Measurements from ENCODE around the gene PRPF6.
"Not testable (repeated sequence)": the region's sequence is repeated elsewhere in the genome, so short reads cannot be mapped to it uniquely, and the experiment has no call there.

PRPF6 gene

GRCh38 chr20:63960654-63961621 is 20.0 kb upstream of the PRPF6 start:
- not testable (repeated sequence) for DNase-seq

GRCh38 chr20:63961664-63962425 is 19.1 kb upstream of the PRPF6 start:
- DNase-seq: no peak

GRCh38 chr20:63962426-63963347 is 18.2 kb upstream of the PRPF6 start:
- DNase-seq: no peak

GRCh38 chr20:63963348-63963741 is 17.6 kb upstream of the PRPF6 start:
- no peak for DNase-seq

GRCh38 chr20:63963784-63964301 is 17.1 kb upstream of the PRPF6 start:
- DNase-seq: no peak

- DNase-seq: no peak
Observed at GRCh38 chr20:63964412-63964811, 16.5 kb upstream of the PRPF6 start.

- DNase-seq: no peak
Observed at GRCh38 chr20:63966172-63966943, 14.6 kb upstream of the PRPF6 start.

GRCh38 chr20:63966944-63967322 is 14.0 kb upstream of the PRPF6 start:
- DNase-seq: no peak

- no peak for DNase-seq
Observed at GRCh38 chr20:63967330-63968135, 13.4 kb upstream of the PRPF6 start.

- DNase-seq: no peak
Observed at GRCh38 chr20:63968136-63968927, 12.6 kb upstream of the PRPF6 start.

GRCh38 chr20:63968928-63969760 is 11.8 kb upstream of the PRPF6 start:
- DNase-seq: no peak

GRCh38 chr20:63969838-63970713 is 10.9 kb upstream of the PRPF6 start, which contains the start of gene ZNF512B:
Gene ZNF512B, minus strand, starts transcription at chr20:63969930. Its CDS starts 1,980 bp downstream, at chr20:63967950.
- DNase-seq: no peak

GRCh38 chr20:63970714-63971431 is 10.1 kb upstream of the PRPF6 start:
- DNase-seq: no peak

GRCh38 chr20:63971960-63972311 is 9.0 kb upstream of the PRPF6 start:
- not testable (repeated sequence) for DNase-seq

- no peak for DNase-seq
Observed at GRCh38 chr20:63972312-63973159, 8.4 kb upstream of the PRPF6 start.

- no peak for DNase-seq
Observed at GRCh38 chr20:63973160-63973479, 7.8 kb upstream of the PRPF6 start.

Measured in NCI-H1694 treated with DMSO at 0.1 percent for 48 hours (cell line).